Astrocyte (in vitro differentiated cells and primary cell): ENCODE results near the gene CFAP20.

Experiments
- CTCF ChIP-seq: IDR thresholded peaks from 2 replicates; pipeline ENCODE4 v1.5.1; 2011; ENCODE audit warnings: low read depth, mild to moderate bottlenecking, inconsistent platforms, low read length, moderate library complexity; ENCODE audit not compliant: insufficient read depth
- EZH2 ChIP-seq: IDR thresholded peaks from 2 replicates; pipeline ENCODE4 v1.6.1; 2012; ENCODE audit warnings: mild to moderate bottlenecking, low read length, inconsistent platforms; ENCODE audit not compliant: insufficient read depth

DNA sequence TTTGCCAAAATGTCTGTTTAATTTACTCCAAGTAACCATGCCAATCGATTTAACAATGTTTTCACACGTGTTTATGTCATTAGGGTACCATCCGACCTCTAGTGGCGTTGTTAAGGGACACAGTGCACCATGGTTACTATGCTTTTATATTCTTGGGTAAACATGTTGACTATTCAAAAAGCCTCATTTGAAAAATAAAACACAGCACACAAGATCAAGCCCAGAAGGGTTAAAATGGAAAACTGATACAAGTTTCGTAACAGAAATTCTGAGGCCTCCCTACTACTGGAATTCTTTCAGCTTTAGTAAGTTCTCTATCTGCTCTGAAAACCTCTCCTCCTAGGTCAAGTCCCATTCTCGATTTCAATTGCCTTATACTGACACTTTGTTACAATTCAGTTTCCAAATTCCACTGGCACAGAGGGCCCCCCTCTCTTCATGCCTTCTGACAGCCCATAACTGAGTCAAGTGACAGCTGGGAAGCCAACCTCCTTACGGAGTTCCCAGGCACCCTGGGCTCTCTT is 2.1 kb downstream of the CFAP20 start:
- TF ChIP-seq CTCF = peak; percentile 38
- TF ChIP-seq EZH2 = no peak
